ENCODE results near the gene TRMT2B.
"Not testable (repeated sequence)": the region's sequence is repeated elsewhere in the genome, so short reads cannot be mapped to it uniquely, and the experiment has no call there.

Gene TRMT2B, protein sequence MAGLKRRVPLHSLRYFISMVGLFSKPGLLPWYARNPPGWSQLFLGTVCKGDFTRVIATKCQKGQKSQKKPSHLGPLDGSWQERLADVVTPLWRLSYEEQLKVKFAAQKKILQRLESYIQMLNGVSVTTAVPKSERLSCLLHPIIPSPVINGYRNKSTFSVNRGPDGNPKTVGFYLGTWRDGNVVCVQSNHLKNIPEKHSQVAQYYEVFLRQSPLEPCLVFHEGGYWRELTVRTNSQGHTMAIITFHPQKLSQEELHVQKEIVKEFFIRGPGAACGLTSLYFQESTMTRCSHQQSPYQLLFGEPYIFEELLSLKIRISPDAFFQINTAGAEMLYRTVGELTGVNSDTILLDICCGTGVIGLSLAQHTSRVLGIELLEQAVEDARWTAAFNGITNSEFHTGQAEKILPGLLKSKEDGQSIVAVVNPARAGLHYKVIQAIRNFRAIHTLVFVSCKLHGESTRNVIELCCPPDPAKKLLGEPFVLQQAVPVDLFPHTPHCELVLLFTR

DNA sequence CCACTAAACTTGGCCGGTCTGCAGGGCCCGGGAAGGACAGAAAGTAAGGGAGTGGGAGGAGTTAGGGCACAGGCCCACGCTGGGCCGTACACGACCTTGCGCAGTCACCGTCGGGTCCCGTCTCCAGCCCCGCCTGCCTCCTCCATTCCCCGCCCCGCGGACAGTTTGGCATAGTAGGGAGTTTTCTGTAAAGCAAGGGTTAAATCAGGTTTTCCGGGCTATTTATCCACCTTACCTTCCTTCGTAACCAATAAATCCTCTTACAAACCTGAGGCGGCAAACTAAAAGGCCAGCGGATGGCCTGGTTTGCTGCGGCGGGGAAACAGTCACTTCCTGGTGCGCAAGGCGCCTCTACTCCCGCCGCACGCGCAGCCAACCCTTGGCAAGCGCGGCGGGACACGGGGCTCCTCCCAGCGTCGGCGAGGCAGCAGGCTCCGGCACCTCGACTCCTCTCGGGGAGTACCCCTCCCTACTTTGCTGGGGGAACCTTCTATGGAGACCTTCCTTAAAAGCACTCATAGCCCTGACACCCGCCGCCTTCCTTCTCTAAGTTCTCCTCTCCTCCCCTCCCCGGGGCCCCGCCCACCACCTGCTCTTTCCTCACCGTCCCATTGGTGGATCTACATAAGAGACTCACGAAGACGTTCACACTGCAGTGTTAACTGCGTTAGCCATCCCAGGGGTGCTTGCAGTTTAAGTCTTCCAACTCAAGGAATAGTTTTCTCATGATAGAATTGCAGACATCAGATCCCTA is at the start of gene TRMT2B:
TSS of gene TRMT2B (minus strand) at position 563 of the 754 bp plus-strand sequence. CDS start 9,822 bp downstream, outside the sequence.
- DNase-seq, result peak; percentile 85

- peak; percentile 96 for DNase-seq
Observed at GRCh38 chrX:101097546-101098453, 45.9 kb upstream of the TRMT2B start, which contains the start of gene CENPI. Gene CENPI (plus strand): TSS chrX:101098204. CDS start chrX:101101071, 2,867 bp downstream.

GRCh38 chrX:101091817-101092216 is 39.9 kb upstream of the TRMT2B start:
- no peak for DNase-seq

DNA sequence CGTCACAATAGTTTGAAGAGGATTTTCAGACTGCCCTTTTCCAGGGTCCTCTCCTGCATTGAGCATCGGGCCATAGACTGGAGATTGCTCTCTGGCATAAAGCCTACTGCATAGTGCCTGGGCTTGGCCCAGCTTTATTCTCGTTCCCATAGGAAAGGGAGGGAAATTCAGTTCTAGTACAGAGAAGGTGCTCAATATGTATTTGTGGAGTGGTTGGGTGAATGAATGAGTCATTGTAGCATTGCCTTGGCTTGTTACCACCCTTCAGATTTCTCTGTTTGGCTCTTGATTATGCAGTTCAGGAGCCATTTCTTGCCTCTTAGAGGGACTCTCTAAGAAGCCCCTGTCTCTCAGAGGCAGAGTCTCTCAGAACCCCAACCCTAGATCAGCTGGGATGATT is 29.3 kb upstream of the TRMT2B start:
- no peak for DNase-seq

- DNase-seq, result no peak
Observed at GRCh38 chrX:101080326-101081124, 28.6 kb upstream of the TRMT2B start.

DNA sequence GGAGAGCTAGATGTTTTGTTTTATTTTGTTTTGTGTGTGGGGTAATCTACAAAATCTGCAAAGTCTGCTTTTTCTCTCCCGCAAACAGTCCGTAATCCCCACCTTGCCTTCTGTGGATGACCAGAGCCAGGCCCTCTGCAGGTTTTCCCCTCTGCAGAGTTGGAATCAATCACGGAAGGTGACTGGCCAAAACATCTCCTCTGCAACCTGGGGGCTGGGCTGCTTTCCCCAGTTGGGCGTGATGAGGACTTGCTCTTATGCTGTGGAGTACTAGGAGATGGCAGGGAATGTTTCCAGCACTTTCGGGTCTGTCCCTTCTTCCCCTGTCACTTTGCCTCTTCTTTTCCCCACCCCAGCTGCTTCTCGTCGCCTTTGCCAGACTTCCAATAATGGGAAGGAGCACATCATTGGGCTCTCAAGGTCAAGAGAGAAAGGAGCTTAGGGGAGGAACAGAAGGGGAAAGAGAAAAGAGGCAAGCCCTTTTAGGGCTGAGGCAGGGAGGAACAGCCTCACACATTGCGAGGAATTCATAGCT is 27.9 kb upstream of the TRMT2B start:
- no peak for DNase-seq

- DNase-seq, result no peak
Observed at GRCh38 chrX:101078716-101079598, 27.0 kb upstream of the TRMT2B start, which contains the start of gene TMEM35A. Gene TMEM35A (plus strand): TSS chrX:101078879. CDS start chrX:101079003, 124 bp downstream.

DNA sequence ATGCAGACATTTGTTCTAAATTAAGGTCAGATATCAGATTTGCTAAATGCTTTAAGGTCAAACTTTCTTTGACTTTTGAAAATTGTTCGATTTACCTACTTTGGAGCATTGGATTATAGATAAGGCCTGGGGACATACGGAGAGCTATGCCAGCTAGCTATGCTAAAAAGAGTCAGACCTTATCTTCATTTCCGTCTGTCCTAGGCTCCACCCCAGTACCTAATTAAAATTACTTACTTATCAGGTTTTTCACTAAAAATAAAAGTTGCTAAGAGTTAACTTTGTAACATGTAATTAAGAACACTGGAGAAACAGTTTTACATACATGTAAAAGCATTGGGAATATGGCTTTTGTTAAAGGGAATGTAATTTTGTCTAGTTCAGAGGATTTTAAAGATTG is 19.7 kb upstream of the TRMT2B start:
- DNase-seq, result no peak

GRCh38 chrX:101062176-101062575 is 10.3 kb upstream of the TRMT2B start:
- no peak for DNase-seq

- no peak for DNase-seq
Observed at GRCh38 chrX:101057093-101057714, 5.3 kb upstream of the TRMT2B start.

DNA sequence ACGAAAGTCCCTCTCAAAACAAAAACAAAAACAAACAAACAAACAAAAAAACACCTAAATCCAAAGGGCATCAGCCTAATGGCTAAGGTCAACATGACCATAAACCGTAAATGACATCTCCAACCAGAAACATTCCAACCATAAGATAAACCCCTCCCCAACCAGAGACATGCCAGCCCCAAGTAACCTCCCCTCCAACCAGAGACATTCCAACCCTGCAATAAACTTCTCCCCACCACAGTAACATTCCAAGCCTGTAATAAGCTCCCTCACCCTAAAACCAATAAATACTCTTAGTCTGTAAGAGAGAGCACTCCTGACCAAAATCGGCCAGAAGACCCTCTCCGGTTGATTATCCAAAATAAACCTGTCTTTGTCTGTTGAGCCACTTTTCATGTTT is 4.6 kb upstream of the TRMT2B start:
- not testable (repeated sequence) for DNase-seq

- no peak for DNase-seq
Observed at GRCh38 chrX:101051153-101051548, 760 bp downstream of the TRMT2B start.

DNA sequence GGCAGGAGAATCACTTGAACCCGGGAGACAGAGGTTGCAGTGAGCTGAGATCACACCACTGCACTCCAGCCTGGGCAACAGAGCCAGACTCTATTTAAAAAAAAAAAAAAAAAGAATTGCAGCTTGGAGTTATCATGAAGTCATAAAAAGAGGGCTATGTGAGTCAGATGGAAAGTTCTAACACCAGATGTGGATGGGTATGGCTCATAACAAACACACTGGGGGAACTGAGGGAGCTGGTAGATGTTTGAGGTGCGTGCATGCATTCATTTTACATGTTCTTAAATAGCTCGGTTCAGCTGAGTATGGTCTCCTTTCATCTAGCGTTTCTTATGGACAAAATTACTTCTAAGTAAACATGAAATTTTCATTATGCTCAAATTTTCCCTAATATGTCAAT is 11.7 kb downstream of the TRMT2B start:
- no peak for DNase-seq

DNA sequence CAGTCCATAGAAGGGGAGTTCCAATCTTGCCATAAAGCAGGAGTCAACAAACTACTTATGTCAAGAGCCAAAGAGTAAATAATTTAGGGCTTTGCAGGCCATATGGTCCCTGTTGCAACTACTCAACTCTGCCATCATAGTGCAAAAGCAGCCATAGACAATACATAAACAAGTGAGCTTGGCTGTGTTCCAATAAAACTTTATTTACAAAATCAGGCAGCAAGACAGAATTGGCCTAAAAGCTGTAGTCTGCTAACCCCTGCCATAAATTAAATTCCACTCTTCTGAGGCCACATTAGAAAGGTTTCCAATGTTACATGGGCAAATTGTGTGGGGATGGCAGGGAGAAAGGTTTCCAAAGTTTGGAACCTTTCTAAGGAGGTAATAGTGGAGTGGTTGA is 14.7 kb downstream of the TRMT2B start:
- no peak for DNase-seq

- no peak for DNase-seq
Observed at GRCh38 chrX:101029665-101030064, 22.2 kb downstream of the TRMT2B start.

- no peak for DNase-seq
Observed at GRCh38 chrX:101028562-101028961, 23.3 kb downstream of the TRMT2B start.

GRCh38 chrX:101025126-101025525 is 26.8 kb downstream of the TRMT2B start:
- DNase-seq, result no peak

- DNase-seq, result no peak
Observed at GRCh38 chrX:101022020-101022419, 29.9 kb downstream of the TRMT2B start.

DNA sequence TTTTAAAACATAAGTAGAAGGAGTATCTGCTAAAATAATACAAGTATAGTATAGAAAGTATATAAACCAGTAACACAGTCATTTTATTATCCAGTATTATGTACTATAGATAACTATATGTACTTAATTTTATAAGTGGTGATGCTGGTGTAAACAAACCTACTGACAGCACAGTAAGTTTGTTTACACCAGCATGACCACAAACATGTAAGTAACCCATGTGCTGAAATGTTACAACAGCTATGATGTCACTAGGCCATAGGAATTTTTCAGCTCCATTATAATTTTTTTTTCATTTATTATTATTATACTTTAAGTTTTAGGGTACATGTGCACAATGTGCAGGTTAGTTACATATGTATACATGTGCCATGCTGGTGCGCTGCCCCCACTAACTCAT is 39.9 kb downstream of the TRMT2B start:
- DNase-seq, result not testable (repeated sequence)

GRCh38 chrX:101009090-101009489 is 42.8 kb downstream of the TRMT2B start:
- no peak for DNase-seq

Data from CD4-positive, alpha-beta T cell treated with Interleukin-17A for 1 hour (primary cell).